ENCODE measurements around the gene GNAQ.

DNA sequence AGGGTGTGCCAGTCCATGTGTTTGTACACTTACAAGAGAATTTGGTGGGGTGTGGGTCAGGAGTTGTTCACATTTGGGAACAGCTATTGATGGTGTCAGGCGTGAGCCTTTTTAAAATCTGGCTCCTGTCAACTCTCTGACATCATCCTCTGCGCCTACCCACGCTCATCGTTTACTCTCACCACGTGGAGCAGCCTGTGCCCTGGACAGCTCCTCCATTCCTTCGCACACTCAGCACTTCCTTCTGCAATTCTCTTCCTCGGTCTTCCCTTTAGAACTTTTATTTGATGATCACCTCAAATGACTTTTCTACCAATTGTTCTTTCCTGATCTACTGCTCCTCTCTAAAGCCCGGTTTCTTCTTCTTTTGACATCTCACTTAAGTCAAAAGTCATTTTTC lies 42.1 kb upstream of the GNAQ start:
- TF ChIP-seq CTCF (conservative IDR thresholded peaks at IDR 0.05 in 1 of 2, IDR thresholded peaks at IDR 0.05 in 1 of 2; ENCODE audit: low read depth in 1 of 2, low read length in 2 of 2) = no peak
- TF ChIP-seq EZH2 (IDR thresholded peaks at IDR 0.05; ENCODE audit: low read length, missing control alignments) = no peak

Data from fibroblast of lung (primary cell).